Right lobe of liver (tissue), 6 donors: ENCODE results near the gene C20orf96. TPM values are rescaled to one million over a fixed set of nuclear protein-coding genes. Genes with fewer than 3 reads are reported as not detected.
A peak's percentile ranks its signal among the peaks of the same experiment; 100 is the strongest.

Experiments
- ATAC-seq, 4 donors: fragments of 200-7000 bp; cut with Tn5 transposase; one replicate each; pipeline ENCODE4 v1.9.1; 2020; ENCODE audit warnings: mild to moderate bottlenecking in 4 of 4, moderate library complexity in 4 of 4
- DNase-seq, 3 donors: peaks; one replicate each; pipeline ENCODE4 v3.0.0-alpha.2; 2020
- H3K27ac ChIP-seq, 3 donors: fragments of 200-600 bp; one replicate each; pipeline ENCODE4 v1.8.0; 2022
- H3K27me3 ChIP-seq, 2 donors: fragments of 200-600 bp; one replicate each; pipeline ENCODE4 v1.8.0; 2022
- H3K36me3 ChIP-seq, 4 donors: fragments of 200-600 bp; sonication (generic) in 1 of 4; one replicate each; pipeline versions ENCODE4 v1.5.1 to v1.8.0; 2017 to 2022; ENCODE audit warnings: control low read depth in 1 of 4
- H3K4me1 ChIP-seq, 4 donors: fragments of 200-600 bp; sonication (generic) in 1 of 4; one replicate each; pipeline versions ENCODE4 v1.5.1 to v1.8.0; 2017 to 2022; ENCODE audit warnings: control low read depth in 1 of 4
- H3K4me3 ChIP-seq, 3 donors: fragments of 200-600 bp; one replicate each; pipeline ENCODE4 v1.8.0; 2022
- H3K9me3 ChIP-seq, 4 donors: fragments of 200-600 bp; sonication (generic) in 1 of 4; one replicate each; pipeline versions ENCODE4 v1.5.1 to v1.8.0; 2017 to 2022; ENCODE audit warnings: control low read depth in 1 of 4
- CTCF ChIP-seq, 4 donors: fragments of 200-600 bp in 3 of 4; fragments of 450-650 bp in 1 of 4; IDR thresholded peaks; one replicate each; pipeline versions ENCODE4 v1.5.1 to v1.8.0; 2016 to 2022; ENCODE audit warnings: antibody characterized with exemption in 4 of 4, mild to moderate bottlenecking in 2 of 4
- POLR2A ChIP-seq: fragments of 450-650 bp; IDR thresholded peaks from one replicate; pipeline ENCODE4 v1.6.1; 2017; ENCODE audit warnings: antibody characterized with exemption, mild to moderate bottlenecking
- WGBS: methylation state at CpG from one replicate; pipeline ENCODE4 v1.1.6; 2018; ENCODE audit warnings: low coverage, low lambda C conversion rate; ENCODE audit not compliant: insufficient coverage; ENCODE audit errors: missing lambda C conversion rate; 5-methylcytosine and 5-hydroxymethylcytosine counted together
- intact Hi-C, 2 donors: fragments of 100-400 bp; cut with DNase I; formaldehyde crosslinking; loops; one replicate each; pipeline versions ENCODE4 v1.11.2 to v1.14.1; 2022
- total RNA-seq, 6 experiments: library from RNA; depleted of rRNA in 2 of 6; stranded (reverse); fragments of >200 nt in 2 of 6; fragmentation: NEBNext Ultra II Directional in 3 of 6; extraction: Animal tissue kit (Norgen Biotek cat#: 25700) in 3 of 6; gene quantifications; one replicate each; pipeline versions ENCODE4 v1.1.0 to v1.2.4, GENCODE V29; 2016 to 2023
- donor health status: DM: no; HTN: yes; CAD: no.
- donor health status: DM: no; HTN: no; CAD: no.
- donor health status: DM: no; HTN: no; CAD: no.
- donor health status: DM: no; HTN: yes; CAD: no.
- donor health status: DM: no; HTN: yes; CAD: no.

C20orf96 gene
- total RNA-seq, 6 experiments from 2014 or later, result 0.62 to 2.5 (median 1.8) TPM

DNA sequence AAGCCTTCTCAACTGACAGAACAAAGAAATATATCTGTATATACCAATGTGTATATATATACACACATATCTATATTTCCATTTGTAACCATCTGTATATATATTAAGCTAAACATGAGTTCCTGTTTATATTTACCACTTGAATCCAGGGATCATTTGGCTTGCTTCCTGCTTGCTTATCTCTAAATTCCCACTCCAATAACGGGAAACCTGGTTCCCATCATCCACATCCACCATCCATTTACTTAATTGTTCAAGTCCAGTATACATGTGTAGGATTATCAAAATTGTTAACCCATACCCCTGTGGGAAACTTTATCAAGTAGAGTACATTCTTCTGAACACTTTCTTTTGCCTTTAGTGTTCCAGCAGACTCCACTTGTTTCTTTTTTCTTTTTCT is 22.3 kb upstream of the C20orf96 start:
- intact Hi-C loops, result no loop called here
- no peak for ATAC-seq
- H3K27me3 ChIP-seq, result no peaks in the 10 kb centered on the region
- H3K36me3 ChIP-seq, result no peaks in the 10 kb centered on the region
- H3K9me3 ChIP-seq, result no peaks in the 10 kb centered on the region
- 29% methylated on average over 1 of the region's 1 CpG for WGBS
- H3K4me3 ChIP-seq, result no peak overlapping the region
- DNase-seq, result no peak
- H3K27ac ChIP-seq, result no peak overlapping the region
- H3K4me1 ChIP-seq, result no peaks in the 10 kb centered on the region
- TF ChIP-seq POLR2A (no peak), CTCF (IDR thresholded peaks at IDR 0.05) (no peak)

GRCh38 chr20:312067-312466 is 21.5 kb upstream of the C20orf96 start:
- DNase-seq, result no peak
- no peaks in the 10 kb centered on the region for H3K36me3 ChIP-seq
- ATAC-seq, result no peak
- intact Hi-C loops, result no loop called here
- H3K4me1 ChIP-seq, result no peaks in the 10 kb centered on the region
- H3K27me3 ChIP-seq, result no peaks in the 10 kb centered on the region
- H3K4me3 ChIP-seq, result no peak overlapping the region
- TF ChIP-seq POLR2A (no peak), CTCF (IDR thresholded peaks at IDR 0.05) (no peak)
- no peaks in the 10 kb centered on the region for H3K9me3 ChIP-seq
- 70% methylated on average over 8 of the region's 8 CpGs for WGBS
- H3K27ac ChIP-seq, result no peak overlapping the region

GRCh38 chr20:311609-312008 is 21.1 kb upstream of the C20orf96 start:
- Histone ChIP-seq H3K9me3 (no peaks in the 10 kb centered on the region), H3K27me3 (no peaks in the 10 kb centered on the region), H3K4me1 (no peaks in the 10 kb centered on the region), H3K4me3 (no peak overlapping the region), H3K27ac (no peak overlapping the region), H3K36me3 (no peaks in the 10 kb centered on the region)
- no peak for TF ChIP-seq POLR2A
- no peak for TF ChIP-seq CTCF (IDR thresholded peaks at IDR 0.05)
- intact Hi-C loops, result no loop called here
- 87% methylated on average over 7 of the region's 7 CpGs for WGBS
- no peak for ATAC-seq
- no peak for DNase-seq

GRCh38 chr20:310645-311044 is 20.1 kb upstream of the C20orf96 start:
- intact Hi-C loops, result no loop called here
- TF ChIP-seq CTCF (IDR thresholded peaks at IDR 0.05) (no peak), POLR2A (no peak)

More at GRCh38 chr20:310645-311044, 20.1 kb upstream of the C20orf96 start:
- DNase-seq (no peak), ATAC-seq (no peak)
- Histone ChIP-seq H3K27ac (no peak overlapping the region), H3K27me3 (no peaks in the 10 kb centered on the region), H3K36me3 (no peaks in the 10 kb centered on the region), H3K4me3 (peak overlapping the region in 1 of 3 donors; percentile 31), H3K4me1 (no peaks in the 10 kb centered on the region), H3K9me3 (no peaks in the 10 kb centered on the region)
- 19% methylated on average over 7 of the region's 7 CpGs for WGBS
